Gastrocnemius medialis (tissue), 4 donors: ENCODE measurements around the gene TNNT2. TPM values are rescaled to one million over a fixed set of nuclear protein-coding genes. Genes with fewer than 3 reads are reported as not detected.

Experiments
- ATAC-seq, 2 donors: fragments of 150-250 bp; one replicate each; pipeline ENCODE4 v1.9.1; 2016
- DNase-seq, 2 donors: peaks; one replicate each; pipeline ENCODE4 v3.0.0-alpha.2; 2019
- H3K27ac ChIP-seq, 4 donors: fragments of 200-600 bp; sonication (generic); 1 replicate in 1 of 4; 2 replicates in 3 of 4; pipeline ENCODE4 v1.5.1; 2016 to 2018; ENCODE audit warnings: mild to moderate bottlenecking in 2 of 4, moderate library complexity in 1 of 4
- H3K27me3 ChIP-seq, 3 donors: fragments of 200-600 bp; sonication (generic) in 2 of 3; 1 replicate in 1 of 3; 2 replicates in 2 of 3; pipeline versions ENCODE4 v1.5.1 to v1.6.0; 2016 to 2019; ENCODE audit warnings: mild to moderate bottlenecking in 1 of 3, moderate library complexity in 1 of 3
- H3K36me3 ChIP-seq, 2 donors: fragments of 200-600 bp; sonication (generic) in 1 of 2; one replicate each; pipeline ENCODE4 v1.5.1; 2017 to 2018
- H3K4me1 ChIP-seq, 2 donors: fragments of 200-600 bp; sonication (generic) in 1 of 2; one replicate each; pipeline ENCODE4 v1.5.1; 2016 to 2017; ENCODE audit warnings: mild to moderate bottlenecking in 2 of 2
- H3K4me3 ChIP-seq, 4 donors: fragments of 200-600 bp; sonication (generic) in 3 of 4; 1 replicate in 1 of 4; 2 replicates in 3 of 4; pipeline ENCODE4 v1.5.1; 2016 to 2019; ENCODE audit warnings: mild to moderate bottlenecking in 2 of 4
- H3K9me3 ChIP-seq, 3 donors: fragments of 200-600 bp; sonication (generic) in 2 of 3; 1 replicate in 1 of 3; 2 replicates in 2 of 3; pipeline ENCODE4 v1.5.1; 2016 to 2019
- POLR2A ChIP-seq, 2 donors: fragments of 450-650 bp; IDR thresholded peaks; one replicate each; pipeline ENCODE4 v1.6.1; 2017; ENCODE audit warnings: antibody characterized with exemption in 2 of 2, mild to moderate bottlenecking in 2 of 2, moderate library complexity in 2 of 2
- in situ Hi-C, 4 donors: fragments of 200-750 bp; cut with MboI; loops; one replicate each; pipeline versions ENCODE4 v1.15.0 to v1.8.0; 2017; ENCODE audit warnings: low sequenced_read_pairs in 4 of 4
- intact Hi-C: fragments of 100-400 bp; cut with DNase I; formaldehyde crosslinking; loops from one replicate; pipeline ENCODE4 v1.15.1; 2023; ENCODE audit warnings: low total_unique reads
- total RNA-seq, 4 donors: library from RNA; depleted of rRNA; stranded (reverse); fragments of >200 nt; gene quantifications; one replicate each; pipeline versions ENCODE4 v1.1.0 to v1.2.3, GENCODE V29; 2016
- TF ChIP-seq, protein P1 (sequence below), 5 experiments: fragments of 450-650 bp in 3 of 5; fragments of 200-600 bp in 2 of 5; sonication (generic) in 2 of 5; IDR thresholded peaks in 4 of 5; conservative IDR thresholded peaks in 1 of 5; 1 replicate in 4 of 5; 2 replicates in 1 of 5; pipeline ENCODE4 v1.5.1; 2016 to 2019; ENCODE audit warnings: antibody characterized with exemption in 5 of 5, mild to moderate bottlenecking in 3 of 5, moderate library complexity in 3 of 5

The TNNT2 gene
- total RNA-seq, 4 donors from 2014 or later = 0.39 to 14.8 (median 6.7) TPM; not detected in 1

DNA sequence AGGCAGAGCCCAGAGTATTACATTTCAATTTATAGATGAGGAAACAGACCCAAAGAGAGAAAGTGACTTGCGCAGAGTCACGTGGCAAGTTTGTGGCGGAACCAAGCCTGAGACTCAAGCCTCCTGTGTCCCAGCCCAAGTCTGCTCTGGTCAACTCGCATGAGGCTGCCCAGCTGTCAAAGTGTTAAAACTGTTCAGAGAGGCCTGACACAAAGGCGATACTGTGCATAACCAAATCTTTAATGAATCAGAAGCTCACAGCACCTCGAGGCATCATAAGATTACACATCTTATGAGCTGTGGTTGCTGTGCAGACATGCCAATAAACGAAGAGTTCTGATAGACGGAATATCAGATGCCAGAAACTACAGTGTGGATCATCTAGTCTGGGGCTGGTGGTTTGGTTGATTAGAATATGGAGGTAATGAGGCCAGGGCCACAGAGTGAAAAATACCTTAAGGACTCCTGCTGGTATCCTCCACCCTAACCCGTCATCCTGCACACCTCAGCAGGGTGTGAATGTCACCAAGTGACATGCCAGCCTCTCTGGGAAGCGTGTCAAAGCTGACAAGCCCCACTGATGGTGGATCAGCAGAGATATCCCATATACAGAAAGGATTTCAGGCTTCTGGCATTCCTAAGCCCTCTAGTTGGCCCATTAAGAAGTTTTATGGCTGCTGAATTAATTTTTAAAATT lies 42.2 kb downstream of the TNNT2 start:
- H3K4me3 ChIP-seq = no peak overlapping the region
- in situ Hi-C loops = no loop called here
- H3K4me1 ChIP-seq = peaks cover 0 to 1% of the 10 kb centered on the region in 2 donors
- no peaks in the 10 kb centered on the region for H3K36me3 ChIP-seq
- intact Hi-C loops = no loop called here
- DNase-seq (no peak), ATAC-seq (no peak)
- no peak overlapping the region for H3K27ac ChIP-seq
- no peaks in the 10 kb centered on the region for H3K9me3 ChIP-seq
- TF ChIP-seq, protein P1, sequence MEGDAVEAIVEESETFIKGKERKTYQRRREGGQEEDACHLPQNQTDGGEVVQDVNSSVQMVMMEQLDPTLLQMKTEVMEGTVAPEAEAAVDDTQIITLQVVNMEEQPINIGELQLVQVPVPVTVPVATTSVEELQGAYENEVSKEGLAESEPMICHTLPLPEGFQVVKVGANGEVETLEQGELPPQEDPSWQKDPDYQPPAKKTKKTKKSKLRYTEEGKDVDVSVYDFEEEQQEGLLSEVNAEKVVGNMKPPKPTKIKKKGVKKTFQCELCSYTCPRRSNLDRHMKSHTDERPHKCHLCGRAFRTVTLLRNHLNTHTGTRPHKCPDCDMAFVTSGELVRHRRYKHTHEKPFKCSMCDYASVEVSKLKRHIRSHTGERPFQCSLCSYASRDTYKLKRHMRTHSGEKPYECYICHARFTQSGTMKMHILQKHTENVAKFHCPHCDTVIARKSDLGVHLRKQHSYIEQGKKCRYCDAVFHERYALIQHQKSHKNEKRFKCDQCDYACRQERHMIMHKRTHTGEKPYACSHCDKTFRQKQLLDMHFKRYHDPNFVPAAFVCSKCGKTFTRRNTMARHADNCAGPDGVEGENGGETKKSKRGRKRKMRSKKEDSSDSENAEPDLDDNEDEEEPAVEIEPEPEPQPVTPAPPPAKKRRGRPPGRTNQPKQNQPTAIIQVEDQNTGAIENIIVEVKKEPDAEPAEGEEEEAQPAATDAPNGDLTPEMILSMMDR (IDR thresholded peaks at IDR 0.05 in 4 of 5, conservative IDR thresholded peaks at IDR 0.05 in 1 of 5) = no peak
- TF ChIP-seq POLR2A (IDR thresholded peaks at IDR 0.05) = no peak
- no peaks in the 10 kb centered on the region for H3K27me3 ChIP-seq

DNA sequence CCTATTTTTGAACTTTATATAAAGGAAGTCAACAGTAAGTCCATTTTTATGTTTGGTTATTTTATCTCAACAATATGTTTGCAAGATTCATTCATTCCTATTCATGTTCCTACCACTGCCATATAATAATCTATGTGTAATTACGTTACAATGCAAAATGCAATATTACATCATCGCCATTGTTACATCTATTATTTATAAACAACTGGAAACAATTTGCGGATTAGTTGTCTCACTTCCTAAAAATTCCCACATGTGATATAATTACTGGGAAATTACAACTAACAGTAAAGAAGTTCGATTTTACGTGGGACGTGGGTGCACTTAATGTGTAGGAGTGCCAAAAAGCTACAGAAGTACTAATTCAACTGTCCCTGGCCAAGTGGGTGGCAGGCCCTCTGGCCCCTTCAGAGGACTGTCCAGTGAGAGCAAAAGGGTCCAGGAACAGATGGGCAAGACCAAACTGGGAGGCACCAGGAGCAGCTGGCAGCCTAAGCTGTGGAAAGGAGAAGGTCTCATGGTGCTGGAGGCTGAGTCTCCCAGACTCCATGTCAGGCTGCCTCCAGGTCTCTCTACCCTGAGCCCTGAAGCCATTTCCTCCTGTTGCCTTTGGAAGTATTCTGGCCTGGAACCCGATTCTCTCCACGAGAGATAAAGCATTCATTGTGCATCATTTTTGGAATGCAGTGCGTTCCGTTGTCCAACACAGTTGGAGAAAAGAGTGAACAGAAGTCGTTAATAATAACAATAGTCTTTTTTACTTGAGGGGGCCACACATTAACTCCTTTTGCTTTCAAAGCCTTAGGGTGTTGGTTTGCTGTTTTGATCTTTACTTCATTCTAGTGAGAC lies 42.9 kb downstream of the TNNT2 start:
- DNase-seq = no peak
- TF ChIP-seq POLR2A (IDR thresholded peaks at IDR 0.05) = no peak
- TF ChIP-seq, protein P1 (IDR thresholded peaks at IDR 0.05 in 4 of 5, conservative IDR thresholded peaks at IDR 0.05 in 1 of 5) = no peak
- peak in 1 of 2 donors; percentile 21 for ATAC-seq
- in situ Hi-C loops (no loop called here), intact Hi-C loops (no loop called here)
- no peaks in the 10 kb centered on the region for H3K9me3 ChIP-seq
- H3K27me3 ChIP-seq = no peaks in the 10 kb centered on the region
- peaks cover 0 to 3% of the 10 kb centered on the region in 2 donors for H3K4me1 ChIP-seq
- peak overlapping the region in 1 of 4 donors; percentile 31 for H3K27ac ChIP-seq
- H3K4me3 ChIP-seq = no peak overlapping the region
- no peaks in the 10 kb centered on the region for H3K36me3 ChIP-seq

DNA sequence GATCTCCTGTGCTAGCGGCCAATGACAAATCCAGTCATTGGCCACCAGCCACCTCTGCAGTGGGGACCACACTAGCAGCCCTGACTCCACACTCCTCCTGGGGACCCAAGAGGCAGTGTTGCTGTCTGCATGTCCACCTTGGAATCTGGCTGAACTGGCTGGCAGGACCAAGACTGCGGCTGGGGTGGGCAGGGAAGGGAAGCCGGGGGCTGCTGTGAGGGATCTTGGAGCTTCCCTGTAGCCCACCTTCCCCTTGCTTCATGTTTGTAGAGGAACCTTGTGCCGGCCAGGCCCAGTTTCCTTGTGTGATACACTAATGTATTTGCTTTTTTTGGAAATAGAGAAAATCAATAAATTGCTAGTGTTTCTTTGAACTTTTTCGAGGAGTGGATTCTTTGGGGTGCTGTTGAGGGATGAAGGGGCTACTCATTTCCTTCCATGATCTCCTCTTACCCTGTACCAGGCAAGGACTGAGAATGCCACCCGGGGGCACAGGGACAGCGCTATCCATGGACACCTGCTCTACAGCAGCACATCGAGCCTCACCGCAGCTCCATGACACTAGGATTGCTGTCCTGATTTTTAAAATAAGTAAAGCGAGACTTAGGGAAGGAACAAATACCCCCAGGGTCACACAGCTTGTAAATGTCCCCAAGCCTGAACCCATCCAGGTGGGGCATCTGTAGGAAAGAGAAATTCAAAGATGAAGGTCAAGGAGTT lies 44.7 kb downstream of the TNNT2 start:
- H3K36me3 ChIP-seq = no peaks in the 10 kb centered on the region
- DNase-seq (no peak), ATAC-seq (no peak)

DNA sequence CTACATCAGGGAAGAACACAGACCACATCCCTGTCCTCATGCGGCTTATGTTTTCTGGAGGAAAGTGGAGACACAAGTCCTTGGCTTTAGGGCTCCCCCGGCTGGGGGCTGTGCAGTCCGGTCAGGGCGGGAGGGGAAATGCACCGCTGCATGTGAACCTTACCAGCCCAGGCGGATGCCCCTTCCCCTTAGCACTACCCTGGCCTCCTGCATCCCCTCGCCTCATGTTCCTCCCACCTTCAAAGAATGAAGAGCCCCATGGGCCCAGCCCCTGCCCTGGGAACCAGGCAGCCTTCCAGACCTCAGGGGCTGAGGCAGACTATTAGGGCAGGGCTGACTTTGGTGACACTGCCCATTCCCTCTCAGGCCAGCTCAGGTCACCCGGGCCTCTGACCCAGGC lies 45.5 kb downstream of the TNNT2 start:
- Histone ChIP-seq H3K27ac (no peak overlapping the region), H3K36me3 (no peaks in the 10 kb centered on the region), H3K9me3 (no peaks in the 10 kb centered on the region), H3K4me3 (no peak overlapping the region), H3K27me3 (no peaks in the 10 kb centered on the region), H3K4me1 (peaks cover 0 to 3% of the 10 kb centered on the region in 2 donors)
- ATAC-seq (no peak), DNase-seq (no peak)
- TF ChIP-seq POLR2A (IDR thresholded peaks at IDR 0.05) = no peak
- TF ChIP-seq, protein P1 (IDR thresholded peaks at IDR 0.05 in 4 of 5, conservative IDR thresholded peaks at IDR 0.05 in 1 of 5) = no peak
- intact Hi-C loops = no loop called here
- in situ Hi-C loops = no loop called here

More for the DNA sequence above, 44.7 kb downstream of the TNNT2 start:
- no peak for TF ChIP-seq POLR2A (IDR thresholded peaks at IDR 0.05)
- TF ChIP-seq, protein P1 (IDR thresholded peaks at IDR 0.05 in 4 of 5, conservative IDR thresholded peaks at IDR 0.05 in 1 of 5) = no peak
- no peaks in the 10 kb centered on the region for H3K9me3 ChIP-seq
- no peak overlapping the region for H3K4me3 ChIP-seq
- H3K4me1 ChIP-seq = peaks cover 0 to 3% of the 10 kb centered on the region in 2 donors
- no peak overlapping the region for H3K27ac ChIP-seq
- no peaks in the 10 kb centered on the region for H3K27me3 ChIP-seq
- intact Hi-C loops (no loop called here), in situ Hi-C loops (no loop called here)
